ENCODE results near the gene DIAPH3.

DIAPH3 gene

DNA sequence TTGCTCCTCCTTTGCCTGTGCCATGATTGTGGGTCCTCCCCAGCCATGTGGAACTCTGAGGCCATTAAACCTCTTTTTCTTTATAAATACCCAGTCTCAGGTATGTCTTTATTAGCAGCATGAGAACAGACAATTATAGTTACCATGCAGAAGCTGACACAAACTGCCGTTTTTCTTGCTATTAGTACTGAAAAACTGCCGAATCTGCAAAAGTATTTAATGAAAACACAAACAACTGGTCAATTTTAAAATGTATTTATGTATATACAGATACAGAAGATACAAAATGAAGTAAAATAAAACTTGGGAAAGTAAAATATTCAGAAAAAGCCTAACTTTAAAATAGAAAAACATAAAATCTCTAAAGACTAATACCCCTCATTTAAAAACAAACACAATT, 206.3 kb downstream of the DIAPH3 start:
- Histone ChIP-seq H3K36me3 (ENCODE audit: control insufficient read depth, insufficient read depth, low read length) (no peaks in the 10 kb centered on the region), H3K4me3 (ENCODE audit: low read length) (no peak overlapping the region), H3K9ac (ENCODE audit: low read length) (no peak overlapping the region), H3K27ac (ENCODE audit: low read depth, low read length) (no peak overlapping the region), H3K27me3 (ENCODE audit: control insufficient read depth, insufficient read depth, low read length) (no peaks in the 10 kb centered on the region), H3K4me1 (ENCODE audit: control insufficient read depth, insufficient read depth, low read length) (no peaks in the 10 kb centered on the region)

- no peak overlapping the region for H3K4me3 ChIP-seq (ENCODE audit: low read length)
- H3K27me3 ChIP-seq (ENCODE audit: control insufficient read depth, insufficient read depth, low read length), result no peaks in the 10 kb centered on the region
- no peaks in the 10 kb centered on the region for H3K4me1 ChIP-seq (ENCODE audit: control insufficient read depth, insufficient read depth, low read length)
- no peak overlapping the region for H3K27ac ChIP-seq (ENCODE audit: low read depth, low read length)
- H3K9ac ChIP-seq (ENCODE audit: low read length), result no peak overlapping the region
- no peaks in the 10 kb centered on the region for H3K36me3 ChIP-seq (ENCODE audit: control insufficient read depth, insufficient read depth, low read length)
These were observed 209.1 kb downstream of the DIAPH3 start for GRCh38 chr13:59954601-59955000.

DNA sequence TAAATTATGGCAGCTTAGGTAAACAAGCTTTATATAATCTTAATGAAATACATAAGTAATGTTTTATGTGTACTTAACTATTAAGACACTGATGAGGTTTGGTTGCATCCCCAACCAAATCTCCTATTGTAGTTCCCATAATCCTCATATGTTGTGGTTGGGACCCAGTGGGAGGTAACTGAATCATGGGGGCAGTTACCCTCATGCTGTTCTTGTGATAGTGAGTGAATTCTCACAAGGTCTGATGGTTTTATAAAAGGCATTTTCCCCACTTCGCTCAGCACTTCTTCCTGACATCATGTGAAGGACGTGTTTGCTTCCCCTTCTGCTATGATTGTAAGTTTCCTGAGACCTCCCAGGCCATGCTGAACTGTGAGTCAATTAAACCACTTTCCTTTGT, 212.7 kb downstream of the DIAPH3 start:
- Histone ChIP-seq H3K27ac (ENCODE audit: low read depth, low read length) (no peak overlapping the region), H3K27me3 (ENCODE audit: control insufficient read depth, insufficient read depth, low read length) (no peaks in the 10 kb centered on the region), H3K9ac (ENCODE audit: low read length) (no peak overlapping the region), H3K4me3 (ENCODE audit: low read length) (no peak overlapping the region), H3K4me1 (ENCODE audit: control insufficient read depth, insufficient read depth, low read length) (no peaks in the 10 kb centered on the region), H3K36me3 (ENCODE audit: control insufficient read depth, insufficient read depth, low read length) (no peaks in the 10 kb centered on the region)

DNA sequence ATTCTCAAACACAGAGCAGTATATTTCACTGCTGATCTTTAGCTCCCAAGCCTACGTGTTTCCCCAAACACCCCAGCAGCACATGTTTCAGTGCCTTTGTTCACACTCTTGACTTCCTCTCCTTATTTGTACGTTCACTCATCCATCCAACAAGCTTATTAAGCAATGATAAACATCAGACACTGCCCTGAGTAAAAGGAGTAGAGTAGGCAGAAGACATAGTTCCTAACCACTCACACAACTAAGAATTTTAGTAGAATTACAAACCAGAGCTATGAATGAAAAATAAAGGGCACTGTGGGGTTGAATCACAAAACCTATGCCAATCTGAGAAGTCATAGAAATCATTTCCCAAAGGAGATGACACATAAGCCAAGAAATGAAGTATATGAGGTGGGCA, 213.5 kb downstream of the DIAPH3 start:
- no peak overlapping the region for H3K9ac ChIP-seq (ENCODE audit: low read length)
- H3K4me1 ChIP-seq (ENCODE audit: control insufficient read depth, insufficient read depth, low read length), result no peaks in the 10 kb centered on the region
- H3K27ac ChIP-seq (ENCODE audit: low read depth, low read length), result no peak overlapping the region
- H3K27me3 ChIP-seq (ENCODE audit: control insufficient read depth, insufficient read depth, low read length), result no peaks in the 10 kb centered on the region
- H3K36me3 ChIP-seq (ENCODE audit: control insufficient read depth, insufficient read depth, low read length), result no peaks in the 10 kb centered on the region
- H3K4me3 ChIP-seq (ENCODE audit: low read length), result no peak overlapping the region

GRCh38 chr13:59948686-59949085, 215.0 kb downstream of the DIAPH3 start:
- Histone ChIP-seq H3K4me1 (ENCODE audit: control insufficient read depth, insufficient read depth, low read length) (no peaks in the 10 kb centered on the region), H3K27ac (ENCODE audit: low read depth, low read length) (no peak overlapping the region), H3K27me3 (ENCODE audit: control insufficient read depth, insufficient read depth, low read length) (no peaks in the 10 kb centered on the region), H3K9ac (ENCODE audit: low read length) (no peak overlapping the region), H3K36me3 (ENCODE audit: control insufficient read depth, insufficient read depth, low read length) (no peaks in the 10 kb centered on the region), H3K4me3 (ENCODE audit: low read length) (no peak overlapping the region)

DNA sequence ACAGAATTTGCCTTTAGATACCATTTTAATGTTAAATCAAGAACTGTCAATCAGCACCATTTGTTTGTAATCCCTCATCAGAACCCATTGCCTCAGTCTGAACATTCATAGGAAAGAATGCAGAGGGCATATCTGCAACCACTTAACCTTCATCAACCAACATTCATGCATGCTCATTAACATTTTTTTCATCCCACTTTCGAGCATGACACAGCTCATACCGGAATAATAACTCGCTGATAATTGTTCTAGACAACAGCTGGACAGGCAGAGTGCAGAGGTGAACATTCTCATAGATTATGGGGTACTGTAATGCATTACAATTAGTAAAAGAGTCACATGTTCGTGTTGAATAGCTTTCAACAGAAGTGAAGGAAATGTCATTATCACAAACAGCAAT, 216.8 kb downstream of the DIAPH3 start:
- H3K27ac ChIP-seq (ENCODE audit: low read depth, low read length), result no peak overlapping the region
- no peaks in the 10 kb centered on the region for H3K4me1 ChIP-seq (ENCODE audit: control insufficient read depth, insufficient read depth, low read length)
- H3K4me3 ChIP-seq (ENCODE audit: low read length), result no peak overlapping the region
- H3K36me3 ChIP-seq (ENCODE audit: control insufficient read depth, insufficient read depth, low read length), result no peaks in the 10 kb centered on the region
- H3K27me3 ChIP-seq (ENCODE audit: control insufficient read depth, insufficient read depth, low read length), result no peaks in the 10 kb centered on the region
- H3K9ac ChIP-seq (ENCODE audit: low read length), result no peak overlapping the region

- no peaks in the 10 kb centered on the region for H3K27me3 ChIP-seq (ENCODE audit: control insufficient read depth, insufficient read depth, low read length)
- no peaks in the 10 kb centered on the region for H3K4me1 ChIP-seq (ENCODE audit: control insufficient read depth, insufficient read depth, low read length)
- no peak overlapping the region for H3K9ac ChIP-seq (ENCODE audit: low read length)
- no peak overlapping the region for H3K4me3 ChIP-seq (ENCODE audit: low read length)
- no peak overlapping the region for H3K27ac ChIP-seq (ENCODE audit: low read depth, low read length)
- H3K36me3 ChIP-seq (ENCODE audit: control insufficient read depth, insufficient read depth, low read length), result no peaks in the 10 kb centered on the region
These were observed 232.1 kb downstream of the DIAPH3 start for GRCh38 chr13:59931621-59932020.

GRCh38 chr13:59924256-59924655, 239.5 kb downstream of the DIAPH3 start:
- no peak overlapping the region for H3K9ac ChIP-seq (ENCODE audit: low read length)
- H3K27ac ChIP-seq (ENCODE audit: low read depth, low read length), result no peak overlapping the region
- H3K27me3 ChIP-seq (ENCODE audit: control insufficient read depth, insufficient read depth, low read length), result no peaks in the 10 kb centered on the region
- no peak overlapping the region for H3K4me3 ChIP-seq (ENCODE audit: low read length)
- no peaks in the 10 kb centered on the region for H3K4me1 ChIP-seq (ENCODE audit: control insufficient read depth, insufficient read depth, low read length)
- H3K36me3 ChIP-seq (ENCODE audit: control insufficient read depth, insufficient read depth, low read length), result no peaks in the 10 kb centered on the region

DNA sequence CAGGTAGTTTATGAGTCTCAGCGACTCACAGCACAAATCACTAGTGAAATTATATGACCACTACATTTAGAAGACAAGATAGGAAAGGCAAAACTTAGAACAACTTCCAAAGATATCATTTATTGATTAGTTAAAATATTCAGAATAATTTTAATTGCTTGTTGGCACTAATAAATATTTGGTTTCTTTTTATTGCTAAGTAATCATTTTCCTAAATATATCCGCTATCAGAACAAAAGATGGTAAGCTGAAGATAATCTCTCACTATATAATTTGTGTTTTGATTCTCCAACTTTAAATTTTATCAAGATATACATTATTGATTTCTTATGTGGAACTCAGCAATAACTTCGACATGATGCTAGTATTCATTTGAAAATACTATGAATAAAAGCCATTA, 248.5 kb downstream of the DIAPH3 start:
- Histone ChIP-seq H3K27ac (ENCODE audit: low read depth, low read length) (no peak overlapping the region), H3K27me3 (ENCODE audit: control insufficient read depth, insufficient read depth, low read length) (no peaks in the 10 kb centered on the region), H3K36me3 (ENCODE audit: control insufficient read depth, insufficient read depth, low read length) (no peaks in the 10 kb centered on the region), H3K4me1 (ENCODE audit: control insufficient read depth, insufficient read depth, low read length) (no peaks in the 10 kb centered on the region), H3K9ac (ENCODE audit: low read length) (no peak overlapping the region), H3K4me3 (ENCODE audit: low read length) (no peak overlapping the region)

- H3K4me1 ChIP-seq (ENCODE audit: control insufficient read depth, insufficient read depth, low read length), result no peaks in the 10 kb centered on the region
- no peaks in the 10 kb centered on the region for H3K36me3 ChIP-seq (ENCODE audit: control insufficient read depth, insufficient read depth, low read length)
- no peak overlapping the region for H3K4me3 ChIP-seq (ENCODE audit: low read length)
- no peak overlapping the region for H3K27ac ChIP-seq (ENCODE audit: low read depth, low read length)
- H3K9ac ChIP-seq (ENCODE audit: low read length), result no peak overlapping the region
- H3K27me3 ChIP-seq (ENCODE audit: control insufficient read depth, insufficient read depth, low read length), result no peaks in the 10 kb centered on the region
These were observed 249.2 kb downstream of the DIAPH3 start for GRCh38 chr13:59914556-59914955.

GRCh38 chr13:59906413-59907049, 257.2 kb downstream of the DIAPH3 start:
- Histone ChIP-seq H3K36me3 (ENCODE audit: control insufficient read depth, insufficient read depth, low read length) (no peaks in the 10 kb centered on the region), H3K9ac (ENCODE audit: low read length) (no peak overlapping the region), H3K4me1 (ENCODE audit: control insufficient read depth, insufficient read depth, low read length) (no peaks in the 10 kb centered on the region), H3K4me3 (ENCODE audit: low read length) (no peak overlapping the region), H3K27me3 (ENCODE audit: control insufficient read depth, insufficient read depth, low read length) (no peaks in the 10 kb centered on the region), H3K27ac (ENCODE audit: low read depth, low read length) (no peak overlapping the region)

- Histone ChIP-seq H3K27me3 (ENCODE audit: control insufficient read depth, insufficient read depth, low read length) (no peaks in the 10 kb centered on the region), H3K9ac (ENCODE audit: low read length) (no peak overlapping the region), H3K4me3 (ENCODE audit: low read length) (no peak overlapping the region), H3K27ac (ENCODE audit: low read depth, low read length) (no peak overlapping the region), H3K36me3 (ENCODE audit: control insufficient read depth, insufficient read depth, low read length) (no peaks in the 10 kb centered on the region), H3K4me1 (ENCODE audit: control insufficient read depth, insufficient read depth, low read length) (no peaks in the 10 kb centered on the region)
These were observed 262.5 kb downstream of the DIAPH3 start for GRCh38 chr13:59901191-59901590.

DNA sequence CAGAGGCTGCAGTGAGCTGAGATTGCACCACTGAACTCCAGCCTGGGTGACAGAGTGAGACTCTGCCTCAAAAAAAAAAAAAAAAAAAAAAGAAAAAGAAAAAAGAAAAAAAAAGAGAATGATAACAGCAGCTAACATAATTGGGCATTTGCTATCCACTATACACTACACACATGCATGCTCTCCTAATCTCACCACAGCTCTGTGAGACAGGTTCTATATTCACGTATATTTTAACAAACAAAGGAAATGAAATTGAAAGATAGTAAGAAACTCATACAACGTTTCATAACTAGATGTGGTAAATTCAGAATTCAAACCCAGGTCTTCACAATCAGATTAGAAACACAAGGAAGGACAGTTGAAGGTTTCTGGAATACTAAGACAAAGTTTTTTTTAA, 265.7 kb downstream of the DIAPH3 start:
- Histone ChIP-seq H3K36me3 (ENCODE audit: control insufficient read depth, insufficient read depth, low read length) (no peaks in the 10 kb centered on the region), H3K4me1 (ENCODE audit: control insufficient read depth, insufficient read depth, low read length) (no peaks in the 10 kb centered on the region), H3K27me3 (ENCODE audit: control insufficient read depth, insufficient read depth, low read length) (no peaks in the 10 kb centered on the region), H3K9ac (ENCODE audit: low read length) (no peak overlapping the region), H3K27ac (ENCODE audit: low read depth, low read length) (no peak overlapping the region), H3K4me3 (ENCODE audit: low read length) (no peak overlapping the region)

All from rectal smooth muscle tissue (tissue), 1 donor.